GM18508 (cell line): ENCODE data around the gene PLTP.

Experiments used
- ATAC-seq: cut with Tn5 transposase; IDR thresholded peaks from one replicate; pipeline ENCODE4 v1.9.1; 2021; ENCODE audit warnings: moderate number of reproducible peaks; ENCODE audit not compliant: insufficient read depth, unreplicated experiment

PLTP gene

GRCh38 chr20:45851501-45851900 is 60.5 kb downstream of the PLTP start:
- no peak for ATAC-seq

GRCh38 chr20:45850926-45851325 is 61.0 kb downstream of the PLTP start:
- ATAC-seq = no peak

- no peak for ATAC-seq
These were observed 61.7 kb downstream of the PLTP start for GRCh38 chr20:45850238-45850637.

- no peak for ATAC-seq
These were observed 62.9 kb downstream of the PLTP start for GRCh38 chr20:45848969-45849582.
